Upper lobe of right lung (tissue), 1 donor: ENCODE measurements around the gene PTAR1. TPM values are rescaled to one million over a fixed set of nuclear protein-coding genes. Genes with fewer than 3 reads are reported as not detected.

Experiments used
- ATAC-seq: fragments of 200-7000 bp; cut with Tn5 transposase; one replicate; pipeline ENCODE4 v1.9.1; 2020; ENCODE audit warnings: mild to moderate bottlenecking, moderate library complexity
- DNase-seq: peaks from one replicate; pipeline ENCODE4 v3.0.0-alpha.2; 2020
- H3K27ac ChIP-seq: fragments of 200-600 bp; one replicate; pipeline ENCODE4 v1.8.0; 2022
- H3K27me3 ChIP-seq: fragments of 200-600 bp; one replicate; pipeline ENCODE4 v1.8.0; 2022; ENCODE audit warnings: mild to moderate bottlenecking
- H3K36me3 ChIP-seq: fragments of 200-600 bp; one replicate; pipeline ENCODE4 v1.8.0; 2022
- H3K4me1 ChIP-seq: fragments of 200-600 bp; one replicate; pipeline ENCODE4 v1.8.0; 2022
- H3K4me3 ChIP-seq: fragments of 200-600 bp; one replicate; pipeline ENCODE4 v1.8.0; 2022; ENCODE audit warnings: mild to moderate bottlenecking
- H3K9me3 ChIP-seq: fragments of 200-600 bp; one replicate; pipeline ENCODE4 v1.8.0; 2022
- intact Hi-C: fragments of 100-400 bp; cut with DNase I; formaldehyde crosslinking; loops from one replicate; pipeline ENCODE4 v1.11.0; 2022
- total RNA-seq: library from RNA; stranded (reverse); fragmentation: NEBNext Ultra II Directional; extraction: Animal tissue kit (Norgen Biotek cat#: 25700); gene quantifications from one replicate; pipeline ENCODE4 v1.2.1, GENCODE V29; 2021
- TF ChIP-seq, protein P1 (sequence below): fragments of 200-600 bp; IDR thresholded peaks from one replicate; pipeline ENCODE4 v1.8.0; 2022; ENCODE audit warnings: antibody characterized with exemption
- donor health status: DM: no; HTN: yes; CAD: no; lungs with severe emphysema.

Gene PTAR1
- total RNA-seq, 1 donor from 2014 or later = 48.9 TPM

DNA sequence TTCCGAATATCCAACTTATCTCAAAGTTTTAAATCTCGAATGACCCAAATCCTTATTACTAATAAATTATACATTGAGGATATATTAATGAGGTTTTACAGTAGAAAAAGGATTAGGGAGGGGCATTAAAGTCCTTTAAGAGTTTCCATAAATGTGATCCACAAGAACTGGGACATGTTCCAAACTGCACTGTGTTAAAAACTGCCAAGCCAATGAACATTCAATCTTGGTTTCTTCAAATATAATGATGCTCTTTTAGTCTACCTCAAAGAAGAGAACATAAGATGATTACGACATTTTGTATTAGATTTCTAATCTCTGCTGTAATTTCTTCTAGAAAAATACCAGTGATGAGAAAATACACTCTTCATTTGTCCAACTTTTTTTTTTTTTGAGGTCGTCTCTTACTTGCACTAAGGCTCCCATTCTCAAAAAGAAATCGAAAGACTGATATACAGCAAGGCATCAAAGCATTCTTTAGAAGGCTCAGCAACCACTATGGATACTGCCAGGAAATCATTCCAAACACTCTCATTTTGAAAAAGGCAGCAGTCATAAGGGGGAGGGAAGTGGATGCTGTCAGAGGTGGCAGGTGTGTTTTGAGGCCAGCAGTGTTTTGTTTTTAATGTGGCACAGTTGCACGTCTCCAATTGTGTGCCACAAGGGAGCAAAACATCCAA, 1.7 kb downstream of the PTAR1 start:
- H3K27me3 ChIP-seq = no peaks in the 10 kb centered on the region
- H3K4me1 ChIP-seq = peaks cover 19% of the 10 kb centered on the region
- no peaks in the 10 kb centered on the region for H3K9me3 ChIP-seq
- H3K27ac ChIP-seq = no peak overlapping the region
- intact Hi-C loops = no loop called here
- DNase-seq (no peak), ATAC-seq (no peak)
- peak overlapping the region; percentile 80 for H3K4me3 ChIP-seq
- H3K36me3 ChIP-seq = no peaks in the 10 kb centered on the region
- TF ChIP-seq, protein P1, sequence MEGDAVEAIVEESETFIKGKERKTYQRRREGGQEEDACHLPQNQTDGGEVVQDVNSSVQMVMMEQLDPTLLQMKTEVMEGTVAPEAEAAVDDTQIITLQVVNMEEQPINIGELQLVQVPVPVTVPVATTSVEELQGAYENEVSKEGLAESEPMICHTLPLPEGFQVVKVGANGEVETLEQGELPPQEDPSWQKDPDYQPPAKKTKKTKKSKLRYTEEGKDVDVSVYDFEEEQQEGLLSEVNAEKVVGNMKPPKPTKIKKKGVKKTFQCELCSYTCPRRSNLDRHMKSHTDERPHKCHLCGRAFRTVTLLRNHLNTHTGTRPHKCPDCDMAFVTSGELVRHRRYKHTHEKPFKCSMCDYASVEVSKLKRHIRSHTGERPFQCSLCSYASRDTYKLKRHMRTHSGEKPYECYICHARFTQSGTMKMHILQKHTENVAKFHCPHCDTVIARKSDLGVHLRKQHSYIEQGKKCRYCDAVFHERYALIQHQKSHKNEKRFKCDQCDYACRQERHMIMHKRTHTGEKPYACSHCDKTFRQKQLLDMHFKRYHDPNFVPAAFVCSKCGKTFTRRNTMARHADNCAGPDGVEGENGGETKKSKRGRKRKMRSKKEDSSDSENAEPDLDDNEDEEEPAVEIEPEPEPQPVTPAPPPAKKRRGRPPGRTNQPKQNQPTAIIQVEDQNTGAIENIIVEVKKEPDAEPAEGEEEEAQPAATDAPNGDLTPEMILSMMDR = no peak

DNA sequence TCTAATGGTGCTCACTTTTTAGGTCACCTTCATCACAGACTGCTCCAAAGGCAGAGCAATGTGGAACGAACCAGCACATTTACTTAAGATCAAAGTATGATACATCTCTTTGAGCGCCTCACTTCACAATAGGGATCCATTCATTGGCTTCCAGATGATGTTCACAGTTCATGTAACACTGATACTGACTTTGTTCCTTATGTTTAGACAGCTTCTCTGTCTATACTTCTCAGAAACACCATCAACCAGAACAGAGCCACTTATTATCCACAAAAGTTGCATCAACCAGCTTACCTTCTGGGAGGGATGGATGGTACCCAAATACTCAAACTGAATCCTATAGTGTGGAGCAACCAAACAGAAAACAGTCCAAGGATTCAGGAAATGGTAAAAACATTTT, 4.6 kb downstream of the PTAR1 start:
- intact Hi-C loops = no loop called here

DNA sequence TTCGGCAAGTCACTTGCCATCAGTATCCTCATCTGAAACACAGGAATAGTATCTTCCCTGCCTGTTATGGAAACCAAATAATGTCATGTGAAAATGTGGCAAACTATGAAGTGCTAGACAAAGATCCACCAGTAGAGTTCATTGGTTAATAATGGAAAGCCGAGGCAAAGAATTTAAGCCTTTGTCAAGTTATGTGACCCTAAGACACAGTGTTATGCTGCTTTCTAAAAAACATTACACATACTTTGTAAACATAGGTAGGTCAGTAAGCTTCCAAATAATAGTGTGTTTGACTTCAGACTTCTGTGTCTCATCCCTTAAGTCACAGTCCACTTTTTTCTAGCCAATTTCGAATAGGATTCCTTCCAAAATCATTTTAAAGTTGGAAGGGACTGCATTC, 6.0 kb downstream of the PTAR1 start:
- peaks cover 11% of the 10 kb centered on the region for H3K36me3 ChIP-seq
- H3K27me3 ChIP-seq = no peaks in the 10 kb centered on the region
- H3K27ac ChIP-seq = no peak overlapping the region
- no peak overlapping the region for H3K4me3 ChIP-seq
- ATAC-seq (no peak), DNase-seq (no peak)
- H3K4me1 ChIP-seq = peaks cover 19% of the 10 kb centered on the region
- intact Hi-C loops = no loop called here
- TF ChIP-seq, protein P1 = no peak
- H3K9me3 ChIP-seq = no peaks in the 10 kb centered on the region

More for the DNA sequence above, 4.6 kb downstream of the PTAR1 start:
- ATAC-seq (no peak), DNase-seq (no peak)
- Histone ChIP-seq H3K27ac (no peak overlapping the region), H3K9me3 (no peaks in the 10 kb centered on the region), H3K4me1 (peaks cover 19% of the 10 kb centered on the region), H3K27me3 (no peaks in the 10 kb centered on the region), H3K36me3 (peaks cover 4% of the 10 kb centered on the region), H3K4me3 (no peak overlapping the region)
- TF ChIP-seq, protein P1 = no peak

DNA sequence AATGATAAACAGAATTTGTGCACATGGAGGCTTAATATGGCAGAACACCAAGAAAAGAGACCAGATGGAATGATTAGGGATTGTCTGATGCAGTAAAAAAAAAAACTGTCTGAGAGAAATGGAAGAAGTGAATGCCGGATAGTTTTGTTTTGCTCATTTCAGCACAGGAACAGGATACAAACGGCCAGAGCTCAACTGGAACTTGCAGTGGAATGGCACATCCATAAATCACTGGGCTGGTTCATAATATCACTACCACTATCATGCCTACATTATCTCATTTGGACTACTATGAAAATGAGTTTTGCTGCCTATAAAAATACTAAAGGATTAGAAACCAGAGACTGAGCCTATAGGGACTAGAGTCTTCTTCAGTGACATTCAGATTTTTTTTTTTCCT, 9.7 kb downstream of the PTAR1 start:
- H3K36me3 ChIP-seq = peaks cover 23% of the 10 kb centered on the region
- ATAC-seq (no peak), DNase-seq (no peak)
- no peaks in the 10 kb centered on the region for H3K27me3 ChIP-seq
- H3K4me1 ChIP-seq = no peaks in the 10 kb centered on the region
- no peak overlapping the region for H3K27ac ChIP-seq
- no peak overlapping the region for H3K4me3 ChIP-seq
- no peaks in the 10 kb centered on the region for H3K9me3 ChIP-seq
- TF ChIP-seq, protein P1 = no peak
- intact Hi-C loops = no loop called here

DNA sequence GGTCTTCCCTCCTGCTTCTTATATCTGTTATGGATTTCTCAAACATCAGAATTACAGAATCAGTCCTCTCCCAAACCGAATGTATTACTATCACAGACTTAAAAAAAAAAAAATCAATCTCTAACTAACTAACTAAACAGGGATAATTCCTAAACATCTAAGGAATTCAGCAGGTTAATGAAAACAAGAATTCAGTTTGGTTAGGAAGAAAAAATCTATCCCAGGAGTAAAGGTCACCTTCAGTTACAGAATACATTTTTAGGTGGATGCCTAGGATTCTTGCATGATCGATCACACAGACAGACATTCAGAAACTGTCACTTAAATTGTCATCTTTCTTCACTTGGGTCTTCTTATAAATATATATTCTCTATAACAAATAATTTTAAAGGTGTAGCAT, 11.5 kb downstream of the PTAR1 start:
- H3K27ac ChIP-seq = no peak overlapping the region
- H3K4me1 ChIP-seq = no peaks in the 10 kb centered on the region
- TF ChIP-seq, protein P1 = no peak
- no peaks in the 10 kb centered on the region for H3K9me3 ChIP-seq
- no peak overlapping the region for H3K4me3 ChIP-seq
- ATAC-seq (no peak), DNase-seq (no peak)
- no peaks in the 10 kb centered on the region for H3K27me3 ChIP-seq
- peaks cover 31% of the 10 kb centered on the region for H3K36me3 ChIP-seq
- intact Hi-C loops = no loop called here
